ENCODE data around the gene KHDRBS2.

Gene KHDRBS2

DNA sequence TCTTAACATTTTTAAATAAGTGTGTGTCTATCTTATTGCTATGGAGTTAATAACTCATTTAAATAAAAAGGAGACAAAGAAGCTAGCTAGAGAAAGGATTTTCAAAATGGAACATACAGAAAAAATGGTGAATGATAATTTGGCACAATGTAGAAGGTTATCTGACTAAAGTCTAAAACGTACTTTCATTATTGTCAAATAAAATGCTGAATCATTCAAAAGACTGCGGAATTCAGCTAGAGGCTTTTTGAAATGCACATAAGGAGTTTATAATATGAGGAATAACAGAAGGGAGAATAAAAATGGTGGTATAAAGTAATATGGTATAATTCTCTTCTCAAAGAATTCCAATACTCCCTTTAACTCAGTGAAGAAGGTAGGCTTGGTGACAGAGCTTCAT lies 597.9 kb downstream of the KHDRBS2 start:
- H4K20me1 ChIP-seq (ENCODE audit: insufficient read depth, low read length) = no peaks in the 10 kb centered on the region
- no peaks in the 10 kb centered on the region for H3K79me2 ChIP-seq (ENCODE audit: low read length)
- H3K9ac ChIP-seq (ENCODE audit: low read length) = no peak overlapping the region
- H2AFZ ChIP-seq (ENCODE audit: low read depth, low read length) = no peak overlapping the region
- H3K4me2 ChIP-seq (ENCODE audit: low read length) = no peak overlapping the region
- H3K9me3 ChIP-seq (ENCODE audit: insufficient read depth, low read length) = no peaks in the 10 kb centered on the region
- no peaks in the 10 kb centered on the region for H3K36me3 ChIP-seq (replicated peaks; ENCODE audit: low read depth, low read length)
- no peak overlapping the region for H3K27ac ChIP-seq (ENCODE audit: low read length)
- no peak for TF ChIP-seq EZH2phosphoT487 (IDR thresholded peaks at IDR 0.05; ENCODE audit: low read depth)
- TF ChIP-seq, protein P1, sequence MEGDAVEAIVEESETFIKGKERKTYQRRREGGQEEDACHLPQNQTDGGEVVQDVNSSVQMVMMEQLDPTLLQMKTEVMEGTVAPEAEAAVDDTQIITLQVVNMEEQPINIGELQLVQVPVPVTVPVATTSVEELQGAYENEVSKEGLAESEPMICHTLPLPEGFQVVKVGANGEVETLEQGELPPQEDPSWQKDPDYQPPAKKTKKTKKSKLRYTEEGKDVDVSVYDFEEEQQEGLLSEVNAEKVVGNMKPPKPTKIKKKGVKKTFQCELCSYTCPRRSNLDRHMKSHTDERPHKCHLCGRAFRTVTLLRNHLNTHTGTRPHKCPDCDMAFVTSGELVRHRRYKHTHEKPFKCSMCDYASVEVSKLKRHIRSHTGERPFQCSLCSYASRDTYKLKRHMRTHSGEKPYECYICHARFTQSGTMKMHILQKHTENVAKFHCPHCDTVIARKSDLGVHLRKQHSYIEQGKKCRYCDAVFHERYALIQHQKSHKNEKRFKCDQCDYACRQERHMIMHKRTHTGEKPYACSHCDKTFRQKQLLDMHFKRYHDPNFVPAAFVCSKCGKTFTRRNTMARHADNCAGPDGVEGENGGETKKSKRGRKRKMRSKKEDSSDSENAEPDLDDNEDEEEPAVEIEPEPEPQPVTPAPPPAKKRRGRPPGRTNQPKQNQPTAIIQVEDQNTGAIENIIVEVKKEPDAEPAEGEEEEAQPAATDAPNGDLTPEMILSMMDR (IDR thresholded peaks at IDR 0.05; ENCODE audit: low read depth, low read length) = no peak
- H3K4me3 ChIP-seq (ENCODE audit: low read length) = no peak overlapping the region
- H3K27me3 ChIP-seq (ENCODE audit: low read depth, low read length) = no peaks in the 10 kb centered on the region
- H3K4me1 ChIP-seq (ENCODE audit: low read length) = no peaks in the 10 kb centered on the region

DNA sequence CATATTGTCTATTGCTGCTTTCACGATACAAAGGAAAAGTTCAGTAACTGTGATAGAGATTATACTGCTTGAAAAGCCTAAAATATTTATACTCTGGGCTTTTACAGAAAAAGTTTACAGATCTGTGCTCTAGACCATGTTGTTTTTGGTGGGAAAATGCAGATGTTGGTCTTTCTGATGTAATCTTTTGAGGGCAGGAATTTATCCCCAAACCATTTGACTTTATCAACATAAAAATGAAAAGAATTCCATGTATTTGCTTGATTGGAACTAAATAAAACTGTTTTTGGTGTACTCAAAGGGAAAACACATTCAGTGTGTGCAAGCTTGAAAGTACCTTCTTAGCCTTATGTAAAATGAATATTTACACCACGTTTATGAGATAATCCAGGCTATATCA lies 603.5 kb downstream of the KHDRBS2 start:
- Histone ChIP-seq H4K20me1 (ENCODE audit: insufficient read depth, low read length) (no peaks in the 10 kb centered on the region), H3K9ac (ENCODE audit: low read length) (no peak overlapping the region)
- TF ChIP-seq EZH2phosphoT487 (IDR thresholded peaks at IDR 0.05; ENCODE audit: low read depth) = no peak
- TF ChIP-seq, protein P1 (IDR thresholded peaks at IDR 0.05; ENCODE audit: low read depth, low read length) = no peak

DNA sequence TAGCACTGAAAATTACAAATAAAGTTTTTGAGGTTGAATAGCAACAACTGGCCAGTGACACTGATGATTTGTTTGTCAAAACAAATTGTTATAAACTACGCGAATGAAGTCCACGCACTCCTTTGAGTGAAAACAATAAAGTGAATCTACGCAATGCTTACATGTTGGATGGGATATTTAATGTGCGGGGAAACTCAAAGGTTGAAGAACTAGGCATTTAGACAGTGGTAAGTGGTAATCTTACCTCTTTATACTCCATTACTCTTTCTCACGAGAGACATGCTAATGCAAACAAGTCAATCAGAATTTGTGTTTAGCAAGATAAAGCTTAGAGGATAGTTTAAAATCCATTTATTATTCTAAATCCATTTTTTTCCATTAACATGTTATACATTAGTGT lies 606.4 kb downstream of the KHDRBS2 start:
- H3K27me3 ChIP-seq (ENCODE audit: low read depth, low read length) = no peaks in the 10 kb centered on the region
- H2AFZ ChIP-seq (ENCODE audit: low read depth, low read length) = no peak overlapping the region
- TF ChIP-seq, protein P1 (IDR thresholded peaks at IDR 0.05; ENCODE audit: low read depth, low read length) = no peak
- TF ChIP-seq EZH2phosphoT487 (IDR thresholded peaks at IDR 0.05; ENCODE audit: low read depth) = no peak
- H3K27ac ChIP-seq (ENCODE audit: low read length) = no peak overlapping the region
- no peaks in the 10 kb centered on the region for H3K79me2 ChIP-seq (ENCODE audit: low read length)
- H3K4me1 ChIP-seq (ENCODE audit: low read length) = peaks cover 4% of the 10 kb centered on the region
- no peaks in the 10 kb centered on the region for H3K9me3 ChIP-seq (ENCODE audit: insufficient read depth, low read length)
- no peak overlapping the region for H3K4me3 ChIP-seq (ENCODE audit: low read length)
- H3K36me3 ChIP-seq (replicated peaks; ENCODE audit: low read depth, low read length) = no peaks in the 10 kb centered on the region
- H3K4me2 ChIP-seq (ENCODE audit: low read length) = no peak overlapping the region
- no peaks in the 10 kb centered on the region for H4K20me1 ChIP-seq (ENCODE audit: insufficient read depth, low read length)
- no peak overlapping the region for H3K9ac ChIP-seq (ENCODE audit: low read length)

More for the DNA sequence above, 603.5 kb downstream of the KHDRBS2 start:
- H3K4me2 ChIP-seq (ENCODE audit: low read length) = no peak overlapping the region
- no peaks in the 10 kb centered on the region for H3K79me2 ChIP-seq (ENCODE audit: low read length)
- H3K36me3 ChIP-seq (replicated peaks; ENCODE audit: low read depth, low read length) = no peaks in the 10 kb centered on the region
- H3K4me1 ChIP-seq (ENCODE audit: low read length) = no peaks in the 10 kb centered on the region
- H3K27ac ChIP-seq (ENCODE audit: low read length) = no peak overlapping the region
- no peak overlapping the region for H3K4me3 ChIP-seq (ENCODE audit: low read length)
- no peaks in the 10 kb centered on the region for H3K9me3 ChIP-seq (ENCODE audit: insufficient read depth, low read length)
- H2AFZ ChIP-seq (ENCODE audit: low read depth, low read length) = no peak overlapping the region
- no peaks in the 10 kb centered on the region for H3K27me3 ChIP-seq (ENCODE audit: low read depth, low read length)

DNA sequence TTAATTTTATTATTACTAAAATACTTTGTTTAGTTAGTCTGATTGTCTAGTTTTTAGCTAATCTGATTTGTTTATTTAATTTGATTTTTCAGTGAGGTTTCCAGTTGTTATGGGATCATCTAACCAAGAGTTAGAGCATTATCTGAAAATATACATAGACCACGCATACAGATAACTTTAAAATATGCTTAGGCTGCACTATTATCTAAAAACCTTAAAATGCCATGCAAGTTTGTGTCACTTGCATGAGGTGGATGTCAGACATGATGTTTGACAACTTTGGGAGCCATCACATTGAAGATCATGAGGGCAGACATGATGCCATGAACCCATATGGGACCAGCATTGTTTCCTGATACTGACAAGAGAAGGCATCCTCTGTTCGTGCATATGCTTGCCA lies 610.3 kb downstream of the KHDRBS2 start:
- H3K27me3 ChIP-seq (ENCODE audit: low read depth, low read length) = no peaks in the 10 kb centered on the region
- H3K27ac ChIP-seq (ENCODE audit: low read length) = no peak overlapping the region
- H3K79me2 ChIP-seq (ENCODE audit: low read length) = no peaks in the 10 kb centered on the region
- no peaks in the 10 kb centered on the region for H3K9me3 ChIP-seq (ENCODE audit: insufficient read depth, low read length)
- peaks cover 11% of the 10 kb centered on the region for H3K4me1 ChIP-seq (ENCODE audit: low read length)
- no peaks in the 10 kb centered on the region for H4K20me1 ChIP-seq (ENCODE audit: insufficient read depth, low read length)
- H3K36me3 ChIP-seq (replicated peaks; ENCODE audit: low read depth, low read length) = no peaks in the 10 kb centered on the region
- H3K4me3 ChIP-seq (ENCODE audit: low read length) = no peak overlapping the region
- H3K4me2 ChIP-seq (ENCODE audit: low read length) = no peak overlapping the region
- H3K9ac ChIP-seq (ENCODE audit: low read length) = no peak overlapping the region
- H2AFZ ChIP-seq (ENCODE audit: low read depth, low read length) = no peak overlapping the region
- no peak for TF ChIP-seq EZH2phosphoT487 (IDR thresholded peaks at IDR 0.05; ENCODE audit: low read depth)
- TF ChIP-seq, protein P1 (IDR thresholded peaks at IDR 0.05; ENCODE audit: low read depth, low read length) = no peak
